Breast epithelium (tissue), 4 donors: ENCODE results near the gene NUBPL. TPM values are rescaled to one million over a fixed set of nuclear protein-coding genes. Genes with fewer than 3 reads are reported as not detected.
"Not testable (repeated sequence)": the region's sequence is repeated elsewhere in the genome, so short reads cannot be mapped to it uniquely, and the experiment has no call there.

Experiments used
- DNase-seq, 2 donors: peaks; one replicate each; pipeline ENCODE4 v3.0.0-alpha.2; 2019; ENCODE audit warnings: low spot score in 2 of 2
- H3K27ac ChIP-seq, 2 donors: fragments of 200-600 bp; sonication (generic) in 1 of 2; one replicate each; pipeline ENCODE4 v1.5.1; 2016 to 2019; ENCODE audit warnings: mild to moderate bottlenecking in 1 of 2
- H3K27me3 ChIP-seq, 2 donors: fragments of 200-600 bp; sonication (generic) in 1 of 2; one replicate each; pipeline versions ENCODE4 v1.5.1 to v1.6.0; 2017 to 2019; ENCODE audit warnings: control low read depth in 1 of 2, mild to moderate bottlenecking in 1 of 2
- H3K36me3 ChIP-seq: fragments of 200-600 bp; one replicate; pipeline ENCODE4 v1.5.1; 2019
- H3K4me1 ChIP-seq, 2 donors: fragments of 200-600 bp; sonication (generic); one replicate each; pipeline ENCODE4 v1.5.1; 2016 to 2019; ENCODE audit warnings: control low read depth in 1 of 2
- H3K4me3 ChIP-seq, 3 donors: fragments of 200-600 bp; sonication (generic); 1 replicate in 2 of 3; 2 replicates in 1 of 3; pipeline ENCODE4 v1.5.1; 2016 to 2019; ENCODE audit warnings: mild to moderate bottlenecking in 3 of 3, moderate library complexity in 2 of 3
- H3K9me3 ChIP-seq, 2 donors: fragments of 200-600 bp; sonication (generic) in 1 of 2; one replicate each; pipeline ENCODE4 v1.5.1; 2016 to 2019; ENCODE audit warnings: control low read depth in 1 of 2
- POLR2A ChIP-seq: fragments of 450-650 bp; IDR thresholded peaks from one replicate; pipeline ENCODE4 v1.6.1; 2016; ENCODE audit warnings: antibody characterized with exemption, mild to moderate bottlenecking, moderate library complexity
- POLR2AphosphoS5 ChIP-seq, 3 donors: sonication (generic); formaldehyde crosslinking; IDR thresholded peaks; one replicate each; pipeline ENCODE4 v1.6.1; 2017; ENCODE audit warnings: antibody characterized with exemption in 3 of 3
- intact Hi-C: fragments of 100-400 bp; cut with DNase I; formaldehyde crosslinking; loops from one replicate; pipeline ENCODE4 v1.15.1; 2023; ENCODE audit warnings: low total_unique reads
- total RNA-seq, 3 donors: library from RNA; depleted of rRNA; stranded (reverse); fragments of >200 nt; gene quantifications; one replicate each; pipeline ENCODE4 v1.1.0, GENCODE V29; 2016
- TF ChIP-seq, protein P1 (sequence below), 3 donors: fragments of 450-650 bp; IDR thresholded peaks; one replicate each; pipeline ENCODE4 v1.5.1; 2016 to 2017; ENCODE audit warnings: antibody characterized with exemption in 3 of 3, mild to moderate bottlenecking in 3 of 3, moderate library complexity in 3 of 3

NUBPL gene
- total RNA-seq, 3 donors from 2014 or later, result 10.9 to 16.2 (median 12.5) TPM

GRCh38 chr14:31842899-31843298 lies 281.7 kb downstream of the NUBPL start:
- Histone ChIP-seq H3K9me3 (no peaks in the 10 kb centered on the region), H3K27ac (no peak overlapping the region), H3K36me3 (no peaks in the 10 kb centered on the region), H3K27me3 (no peaks in the 10 kb centered on the region), H3K4me3 (no peak overlapping the region), H3K4me1 (no peaks in the 10 kb centered on the region)
- intact Hi-C loops, result no loop called here
- TF ChIP-seq, protein P1, sequence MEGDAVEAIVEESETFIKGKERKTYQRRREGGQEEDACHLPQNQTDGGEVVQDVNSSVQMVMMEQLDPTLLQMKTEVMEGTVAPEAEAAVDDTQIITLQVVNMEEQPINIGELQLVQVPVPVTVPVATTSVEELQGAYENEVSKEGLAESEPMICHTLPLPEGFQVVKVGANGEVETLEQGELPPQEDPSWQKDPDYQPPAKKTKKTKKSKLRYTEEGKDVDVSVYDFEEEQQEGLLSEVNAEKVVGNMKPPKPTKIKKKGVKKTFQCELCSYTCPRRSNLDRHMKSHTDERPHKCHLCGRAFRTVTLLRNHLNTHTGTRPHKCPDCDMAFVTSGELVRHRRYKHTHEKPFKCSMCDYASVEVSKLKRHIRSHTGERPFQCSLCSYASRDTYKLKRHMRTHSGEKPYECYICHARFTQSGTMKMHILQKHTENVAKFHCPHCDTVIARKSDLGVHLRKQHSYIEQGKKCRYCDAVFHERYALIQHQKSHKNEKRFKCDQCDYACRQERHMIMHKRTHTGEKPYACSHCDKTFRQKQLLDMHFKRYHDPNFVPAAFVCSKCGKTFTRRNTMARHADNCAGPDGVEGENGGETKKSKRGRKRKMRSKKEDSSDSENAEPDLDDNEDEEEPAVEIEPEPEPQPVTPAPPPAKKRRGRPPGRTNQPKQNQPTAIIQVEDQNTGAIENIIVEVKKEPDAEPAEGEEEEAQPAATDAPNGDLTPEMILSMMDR (IDR thresholded peaks at IDR 0.05), result no peak
- TF ChIP-seq POLR2A (no peak), POLR2AphosphoS5 (IDR thresholded peaks at IDR 0.05) (no peak)
- DNase-seq, result no peak

GRCh38 chr14:31843361-31844091 lies 282.3 kb downstream of the NUBPL start:
- Histone ChIP-seq H3K9me3 (no peaks in the 10 kb centered on the region), H3K4me1 (no peaks in the 10 kb centered on the region), H3K36me3 (no peaks in the 10 kb centered on the region), H3K27me3 (no peaks in the 10 kb centered on the region), H3K27ac (no peak overlapping the region), H3K4me3 (no peak overlapping the region)
- no peak for DNase-seq
- intact Hi-C loops, result no loop called here
- TF ChIP-seq POLR2AphosphoS5 (IDR thresholded peaks at IDR 0.05) (no peak), POLR2A (no peak)
- TF ChIP-seq, protein P1 (IDR thresholded peaks at IDR 0.05), result no peak

- H3K36me3 ChIP-seq, result no peaks in the 10 kb centered on the region
- H3K9me3 ChIP-seq, result no peaks in the 10 kb centered on the region
- H3K27ac ChIP-seq, result no peak overlapping the region
- TF ChIP-seq POLR2A (no peak), POLR2AphosphoS5 (IDR thresholded peaks at IDR 0.05) (no peak)
- TF ChIP-seq, protein P1 (IDR thresholded peaks at IDR 0.05), result no peak
- intact Hi-C loops, result no loop called here
- no peaks in the 10 kb centered on the region for H3K4me1 ChIP-seq
- H3K4me3 ChIP-seq, result no peak overlapping the region
- DNase-seq, result no peak
- no peaks in the 10 kb centered on the region for H3K27me3 ChIP-seq
Measured at GRCh38 chr14:31854508-31855075, 293.4 kb downstream of the NUBPL start.

- Histone ChIP-seq H3K27ac (no peak overlapping the region), H3K9me3 (no peaks in the 10 kb centered on the region), H3K27me3 (no peaks in the 10 kb centered on the region), H3K36me3 (no peaks in the 10 kb centered on the region), H3K4me1 (no peaks in the 10 kb centered on the region), H3K4me3 (no peak overlapping the region)
- TF ChIP-seq, protein P1 (IDR thresholded peaks at IDR 0.05), result no peak
- TF ChIP-seq POLR2A (no peak), POLR2AphosphoS5 (IDR thresholded peaks at IDR 0.05) (no peak)
- intact Hi-C loops, result no loop called here
- DNase-seq, result no peak
Measured at GRCh38 chr14:31855262-31855661, 294.1 kb downstream of the NUBPL start.

- H3K4me3 ChIP-seq, H3K27me3 ChIP-seq, H3K9me3 ChIP-seq, H3K36me3 ChIP-seq, intact Hi-C loops, DNase-seq, H3K27ac ChIP-seq, H3K4me1 ChIP-seq: not testable (repeated sequence)
Measured at GRCh38 chr14:31856003-31856402, 294.8 kb downstream of the NUBPL start.
